MM.1S (cell line): Measurements from ENCODE around the gene BSN.
A peak's percentile ranks its signal among the peaks of the same experiment; 100 is the strongest.

Source experiments
- EZH2 ChIP-seq: fragments of 300-600 bp; sonication (generic); optimal IDR thresholded peaks from 2 replicates; pipeline ENCODE3; 2017; ENCODE audit warnings: low read depth, mild to moderate bottlenecking, antibody characterized with exemption, low read length, mixed read lengths
- TF ChIP-seq, protein P1 (sequence below): fragments of 300-600 bp; sonication (generic); IDR thresholded peaks from 2 replicates; pipeline ENCODE4 v1.5.1; 2016; ENCODE audit warnings: antibody characterized with exemption, low read length, mixed read lengths

DNA sequence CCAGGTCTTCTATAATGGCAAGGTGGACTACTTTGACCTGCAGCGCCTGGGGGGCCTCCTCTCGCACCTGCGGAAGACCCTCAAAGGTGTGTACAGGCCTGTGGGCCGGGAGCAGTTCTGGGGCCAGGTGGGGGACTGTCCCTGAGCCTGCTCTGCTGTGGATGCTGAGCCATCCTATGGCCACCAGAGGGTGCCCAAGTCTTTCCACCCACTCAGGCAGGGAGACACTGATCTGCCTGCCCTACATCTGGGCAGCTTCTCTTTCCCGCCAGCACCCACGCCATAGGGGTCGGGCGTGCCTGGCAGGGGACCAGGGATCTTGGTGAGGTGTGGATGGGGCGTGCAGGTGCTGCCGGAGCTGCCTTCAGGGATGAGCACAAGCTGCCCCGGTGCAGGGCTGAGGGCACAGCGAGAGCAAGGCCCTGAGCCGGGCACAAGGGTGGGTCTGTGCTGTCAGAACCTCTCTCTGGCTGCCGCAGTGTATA is 149.2 kb downstream of the BSN start:
- no peak for TF ChIP-seq EZH2
- TF ChIP-seq, protein P1, sequence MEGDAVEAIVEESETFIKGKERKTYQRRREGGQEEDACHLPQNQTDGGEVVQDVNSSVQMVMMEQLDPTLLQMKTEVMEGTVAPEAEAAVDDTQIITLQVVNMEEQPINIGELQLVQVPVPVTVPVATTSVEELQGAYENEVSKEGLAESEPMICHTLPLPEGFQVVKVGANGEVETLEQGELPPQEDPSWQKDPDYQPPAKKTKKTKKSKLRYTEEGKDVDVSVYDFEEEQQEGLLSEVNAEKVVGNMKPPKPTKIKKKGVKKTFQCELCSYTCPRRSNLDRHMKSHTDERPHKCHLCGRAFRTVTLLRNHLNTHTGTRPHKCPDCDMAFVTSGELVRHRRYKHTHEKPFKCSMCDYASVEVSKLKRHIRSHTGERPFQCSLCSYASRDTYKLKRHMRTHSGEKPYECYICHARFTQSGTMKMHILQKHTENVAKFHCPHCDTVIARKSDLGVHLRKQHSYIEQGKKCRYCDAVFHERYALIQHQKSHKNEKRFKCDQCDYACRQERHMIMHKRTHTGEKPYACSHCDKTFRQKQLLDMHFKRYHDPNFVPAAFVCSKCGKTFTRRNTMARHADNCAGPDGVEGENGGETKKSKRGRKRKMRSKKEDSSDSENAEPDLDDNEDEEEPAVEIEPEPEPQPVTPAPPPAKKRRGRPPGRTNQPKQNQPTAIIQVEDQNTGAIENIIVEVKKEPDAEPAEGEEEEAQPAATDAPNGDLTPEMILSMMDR = peak; percentile 78
